C4-2B (cell line): ENCODE measurements around the gene RFTN1.

Source experiments
- H3K27ac ChIP-seq: fragments of 450-650 bp; 2 replicates; pipeline ENCODE4 v1.5.1; 2017
- CTCF ChIP-seq: fragments of 450-650 bp; conservative IDR thresholded peaks from 2 replicates; pipeline ENCODE4 v1.5.1; 2017; ENCODE audit warnings: mild to moderate bottlenecking
- ZFX ChIP-seq: fragments of 450-650 bp; IDR thresholded peaks from 2 replicates; pipeline ENCODE4 v1.6.1; 2017

Gene RFTN1

GRCh38 chr3:16528106-16528505 is 14.6 kb upstream of the RFTN1 start:
- TF ChIP-seq ZFX (no peak), CTCF (no peak)
- no peak overlapping the region for H3K27ac ChIP-seq

DNA sequence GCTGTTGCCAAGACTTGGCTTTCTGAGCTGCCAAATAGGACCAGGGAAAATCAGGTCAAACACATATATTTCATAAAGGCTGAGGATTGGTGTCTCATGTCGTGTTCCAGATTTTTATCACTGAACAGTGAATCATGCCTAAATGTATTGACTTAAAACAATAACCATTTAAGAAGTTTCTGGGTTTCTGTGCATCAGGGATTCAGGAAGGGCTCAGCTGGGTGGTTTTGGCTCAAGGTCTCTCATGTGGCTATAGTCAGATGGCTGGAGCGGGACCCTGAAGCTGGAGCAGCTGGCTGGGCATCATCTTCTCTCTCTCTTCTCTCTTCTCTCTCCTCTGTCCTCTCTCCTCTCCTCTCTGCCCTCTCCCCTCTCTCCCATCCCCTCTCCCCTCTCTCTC is 10.7 kb upstream of the RFTN1 start:
- no peak overlapping the region for H3K27ac ChIP-seq
- TF ChIP-seq CTCF = no peak
- no peak for TF ChIP-seq ZFX

DNA sequence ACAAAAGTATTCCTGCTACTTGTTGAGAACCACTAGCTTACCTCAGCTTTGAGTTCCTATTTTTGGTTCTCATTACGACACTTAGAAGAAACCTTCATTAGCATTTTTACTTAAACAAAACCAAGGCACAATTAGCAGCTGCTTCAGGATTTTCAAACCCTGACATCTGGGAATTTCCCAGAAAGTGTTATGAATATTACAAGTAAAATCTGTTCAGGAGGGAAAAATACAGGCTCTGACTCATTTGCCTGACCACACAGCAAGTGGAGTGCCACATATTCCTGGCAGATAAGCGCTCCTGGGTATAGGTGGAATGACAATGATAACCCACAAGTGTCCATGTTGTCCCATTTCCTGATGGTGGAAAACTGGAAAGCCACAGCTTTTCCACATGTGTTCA is 10.3 kb upstream of the RFTN1 start:
- H3K27ac ChIP-seq = no peak overlapping the region
- TF ChIP-seq ZFX (no peak), CTCF (no peak)

DNA sequence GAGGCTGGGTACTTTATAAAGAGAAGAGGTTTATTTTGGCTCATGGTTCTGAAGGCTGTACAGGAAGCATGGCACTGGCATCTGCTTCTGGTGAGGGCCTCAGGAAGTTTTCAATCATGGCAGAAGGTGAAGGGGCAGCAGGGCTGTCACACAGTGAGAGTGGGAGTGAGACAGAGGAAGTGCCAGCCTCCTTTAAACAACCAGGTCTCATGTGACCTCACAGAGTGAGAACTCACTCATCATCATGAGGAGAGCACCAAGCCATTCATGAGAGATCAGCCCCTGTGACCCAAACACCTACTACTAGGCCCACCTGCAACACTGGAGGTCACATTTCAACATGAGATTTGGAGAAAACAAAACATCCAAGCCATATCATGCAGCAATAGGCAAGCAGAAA is 9.3 kb upstream of the RFTN1 start:
- TF ChIP-seq CTCF (no peak), ZFX (no peak)
- H3K27ac ChIP-seq = no peak overlapping the region

DNA sequence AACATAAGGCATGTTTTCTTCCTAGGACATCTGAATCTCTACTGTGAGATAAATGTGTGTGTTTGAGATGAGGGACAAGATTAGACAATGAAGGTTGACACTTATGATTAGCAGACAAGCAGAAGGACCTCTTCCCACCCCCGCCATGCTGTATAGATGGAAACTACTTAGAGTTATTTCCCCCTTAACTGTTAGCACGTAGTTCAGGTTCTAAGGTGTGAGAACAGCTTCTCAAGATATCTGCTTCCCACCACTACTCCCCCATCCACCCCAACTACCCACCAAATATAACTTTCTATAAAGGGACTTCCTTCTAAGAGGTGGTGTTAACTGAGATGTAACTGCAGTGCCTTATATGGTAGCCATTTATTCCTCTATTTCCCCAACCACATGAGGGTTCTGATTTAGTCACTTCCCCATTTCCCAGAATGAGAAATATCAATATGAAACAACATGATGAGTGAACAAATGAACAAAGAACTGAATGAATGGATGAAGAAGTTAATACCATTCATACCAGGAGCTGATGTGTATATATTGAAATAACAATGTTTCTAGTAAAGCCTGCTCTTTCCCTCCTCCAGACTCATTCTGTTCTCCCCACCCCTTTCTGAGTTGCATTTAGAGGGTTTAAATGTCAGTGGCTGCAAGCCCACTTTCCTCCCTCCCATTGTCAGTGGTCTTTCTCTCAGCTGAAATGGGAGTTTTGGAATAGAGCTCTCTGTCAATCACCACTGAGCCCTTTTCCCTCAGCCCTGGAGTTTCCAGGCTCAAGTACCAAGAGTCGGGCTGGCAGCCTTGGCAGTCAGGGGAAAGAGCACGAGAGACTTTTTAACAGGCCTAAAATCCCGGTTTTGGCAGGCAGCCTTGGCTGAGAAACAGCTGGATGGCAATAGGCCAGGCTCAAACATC is 7.7 kb upstream of the RFTN1 start:
- no peak overlapping the region for H3K27ac ChIP-seq
- TF ChIP-seq ZFX (no peak), CTCF (no peak)

GRCh38 chr3:16520241-16520969 is 6.9 kb upstream of the RFTN1 start:
- TF ChIP-seq ZFX (no peak), CTCF (no peak)
- H3K27ac ChIP-seq = no peak overlapping the region
